Lower lobe of right lung (tissue), 2 donors: ENCODE measurements around the gene FBXL20. TPM values are rescaled to one million over a fixed set of nuclear protein-coding genes. Genes with fewer than 3 reads are reported as not detected.

Source experiments
- ATAC-seq, 2 donors: fragments of 200-7000 bp; cut with Tn5 transposase; one replicate each; pipeline ENCODE4 v1.9.1; 2020 to 2022; ENCODE audit warnings: mild to moderate bottlenecking in 2 of 2, moderate library complexity in 2 of 2
- DNase-seq: peaks from one replicate; pipeline ENCODE4 v3.0.0-alpha.2; 2020
- H3K27ac ChIP-seq: fragments of 200-600 bp; one replicate; pipeline ENCODE4 v1.8.0; 2022
- H3K27me3 ChIP-seq: fragments of 200-600 bp; one replicate; pipeline ENCODE4 v1.8.0; 2022; ENCODE audit warnings: low read depth
- H3K36me3 ChIP-seq: fragments of 200-600 bp; one replicate; pipeline ENCODE4 v1.8.0; 2022; ENCODE audit warnings: mild to moderate bottlenecking
- H3K4me1 ChIP-seq: fragments of 200-600 bp; one replicate; pipeline ENCODE4 v1.8.0; 2022
- H3K4me3 ChIP-seq: fragments of 200-600 bp; one replicate; pipeline ENCODE4 v1.8.0; 2022; ENCODE audit warnings: mild to moderate bottlenecking
- H3K9me3 ChIP-seq: fragments of 200-600 bp; one replicate; pipeline ENCODE4 v1.8.0; 2022
- intact Hi-C: fragments of 100-400 bp; cut with DNase I; formaldehyde crosslinking; loops from one replicate; pipeline ENCODE4 v1.11.0; 2022
- total RNA-seq: library from RNA; stranded (reverse); fragmentation: NEBNext Ultra II Directional; extraction: Animal tissue kit (Norgen Biotek cat#: 25700); gene quantifications from one replicate; pipeline ENCODE4 v1.2.1, GENCODE V29; 2021
- TF ChIP-seq, protein P1 (sequence below): fragments of 200-600 bp; IDR thresholded peaks from one replicate; pipeline ENCODE4 v1.8.0; 2022; ENCODE audit warnings: antibody characterized with exemption, mild to moderate bottlenecking
- donor health status: DM: no; HTN: yes; CAD: no; lungs with severe emphysema.

The FBXL20 gene
- total RNA-seq, 1 donor from 2014 or later, result 25.4 TPM

DNA sequence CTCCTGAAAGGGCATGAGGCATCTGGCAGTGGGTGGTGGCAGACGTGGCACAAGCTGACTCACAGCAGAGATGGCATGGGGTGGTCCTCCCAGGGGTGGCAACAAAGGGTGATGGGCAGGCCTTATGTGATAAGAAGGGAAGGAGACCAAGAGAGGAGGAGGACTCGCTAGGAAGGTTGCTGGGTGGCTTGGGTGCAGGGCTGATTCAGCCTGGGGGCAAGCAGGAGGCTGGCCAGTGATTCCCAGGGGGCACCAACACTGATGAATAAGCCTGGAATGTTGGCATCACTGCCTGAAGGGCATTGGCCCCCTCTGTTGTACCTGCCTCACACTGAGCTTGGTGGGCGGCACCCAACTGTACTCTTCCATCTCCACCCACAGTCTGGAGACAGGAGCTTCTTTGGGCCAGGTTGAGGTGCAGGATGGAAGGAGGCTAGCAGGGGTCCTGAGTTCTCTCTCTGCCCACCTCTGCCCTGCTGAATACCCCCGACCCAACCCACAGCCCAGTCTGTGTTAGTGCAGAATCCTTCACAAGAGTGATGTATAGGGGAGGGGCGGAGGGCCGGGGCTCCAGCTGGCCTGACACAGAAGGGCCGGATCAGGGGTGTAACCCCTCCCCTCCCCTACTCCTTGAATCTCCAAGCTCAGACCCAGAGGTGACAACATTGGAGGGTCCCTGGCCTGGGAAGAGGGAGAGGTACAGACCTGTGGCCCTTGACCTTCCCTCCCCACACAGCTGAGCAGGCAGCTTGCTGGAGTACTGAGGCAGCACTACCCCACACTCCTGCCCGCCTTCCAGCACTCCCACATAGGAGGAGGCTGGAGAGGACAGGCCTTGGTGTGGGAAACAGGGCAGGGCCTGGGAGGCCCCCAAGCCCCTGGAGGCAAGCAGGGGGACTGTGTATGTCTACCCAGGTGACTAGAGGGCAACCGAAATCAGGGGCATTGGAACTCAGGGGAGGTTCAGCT lies 178.3 kb downstream of the FBXL20 start:
- ATAC-seq, result no peak
- no peaks in the 10 kb centered on the region for H3K9me3 ChIP-seq
- H3K4me3 ChIP-seq, result no peak overlapping the region
- H3K4me1 ChIP-seq, result peaks cover 18% of the 10 kb centered on the region
- DNase-seq, result no peak
- no peaks in the 10 kb centered on the region for H3K36me3 ChIP-seq
- peaks cover 60% of the 10 kb centered on the region for H3K27me3 ChIP-seq
- TF ChIP-seq, protein P1, sequence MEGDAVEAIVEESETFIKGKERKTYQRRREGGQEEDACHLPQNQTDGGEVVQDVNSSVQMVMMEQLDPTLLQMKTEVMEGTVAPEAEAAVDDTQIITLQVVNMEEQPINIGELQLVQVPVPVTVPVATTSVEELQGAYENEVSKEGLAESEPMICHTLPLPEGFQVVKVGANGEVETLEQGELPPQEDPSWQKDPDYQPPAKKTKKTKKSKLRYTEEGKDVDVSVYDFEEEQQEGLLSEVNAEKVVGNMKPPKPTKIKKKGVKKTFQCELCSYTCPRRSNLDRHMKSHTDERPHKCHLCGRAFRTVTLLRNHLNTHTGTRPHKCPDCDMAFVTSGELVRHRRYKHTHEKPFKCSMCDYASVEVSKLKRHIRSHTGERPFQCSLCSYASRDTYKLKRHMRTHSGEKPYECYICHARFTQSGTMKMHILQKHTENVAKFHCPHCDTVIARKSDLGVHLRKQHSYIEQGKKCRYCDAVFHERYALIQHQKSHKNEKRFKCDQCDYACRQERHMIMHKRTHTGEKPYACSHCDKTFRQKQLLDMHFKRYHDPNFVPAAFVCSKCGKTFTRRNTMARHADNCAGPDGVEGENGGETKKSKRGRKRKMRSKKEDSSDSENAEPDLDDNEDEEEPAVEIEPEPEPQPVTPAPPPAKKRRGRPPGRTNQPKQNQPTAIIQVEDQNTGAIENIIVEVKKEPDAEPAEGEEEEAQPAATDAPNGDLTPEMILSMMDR, result no peak
- intact Hi-C loops, result no loop called here
- no peak overlapping the region for H3K27ac ChIP-seq

DNA sequence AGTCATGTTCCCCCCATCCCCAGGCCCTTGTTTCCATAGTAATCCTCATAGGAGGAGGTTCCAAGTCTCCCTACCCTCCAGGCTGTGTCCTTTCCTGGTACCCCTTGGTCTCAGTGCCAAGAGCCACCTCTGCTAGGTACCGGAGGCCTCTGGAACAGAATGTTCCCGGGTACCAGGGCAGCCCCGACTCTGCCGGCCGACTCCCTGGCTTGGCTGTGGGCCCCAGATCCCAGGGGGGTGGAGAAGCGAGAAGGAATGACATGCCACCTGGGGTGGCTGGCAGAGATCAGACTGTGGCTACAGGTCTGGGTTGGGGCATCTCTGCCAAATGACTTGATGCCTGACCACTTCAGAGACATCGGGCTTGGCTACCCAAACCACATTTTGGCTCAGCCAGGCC lies 179.3 kb downstream of the FBXL20 start:
- H3K4me1 ChIP-seq, result peaks cover 18% of the 10 kb centered on the region
- TF ChIP-seq, protein P1, result no peak
- H3K4me3 ChIP-seq, result no peak overlapping the region
- no peaks in the 10 kb centered on the region for H3K36me3 ChIP-seq
- H3K27me3 ChIP-seq, result peaks cover 50% of the 10 kb centered on the region
- intact Hi-C loops, result no loop called here
- no peak for ATAC-seq
- DNase-seq, result no peak
- H3K9me3 ChIP-seq, result no peaks in the 10 kb centered on the region
- H3K27ac ChIP-seq, result no peak overlapping the region

DNA sequence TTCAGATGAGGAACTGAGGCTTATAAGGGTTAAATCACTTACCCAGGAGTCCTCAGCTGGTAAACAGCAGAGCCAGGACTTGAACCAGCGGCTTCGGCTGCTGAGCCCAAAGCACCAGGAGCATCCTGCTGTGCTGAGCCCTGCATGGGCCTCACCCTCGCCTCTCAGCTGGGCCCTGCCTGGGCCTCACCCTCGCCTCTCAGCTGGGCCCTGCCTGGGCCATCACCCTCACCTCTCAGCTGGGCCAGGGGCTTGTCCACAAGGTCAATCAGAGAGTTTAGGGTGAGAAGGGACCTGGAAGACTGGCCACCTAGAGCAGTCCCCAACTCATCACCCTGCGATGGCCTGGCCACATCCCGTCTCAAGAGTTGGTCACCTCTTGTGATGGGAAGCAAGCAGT lies 179.9 kb downstream of the FBXL20 start:
- intact Hi-C loops, result no loop called here
- ATAC-seq (no peak), DNase-seq (no peak)
- no peak overlapping the region for H3K27ac ChIP-seq
- H3K4me1 ChIP-seq, result peaks cover 18% of the 10 kb centered on the region
- peaks cover 47% of the 10 kb centered on the region for H3K27me3 ChIP-seq
- no peaks in the 10 kb centered on the region for H3K9me3 ChIP-seq
- TF ChIP-seq, protein P1, result no peak
- no peaks in the 10 kb centered on the region for H3K36me3 ChIP-seq
- H3K4me3 ChIP-seq, result no peak overlapping the region

DNA sequence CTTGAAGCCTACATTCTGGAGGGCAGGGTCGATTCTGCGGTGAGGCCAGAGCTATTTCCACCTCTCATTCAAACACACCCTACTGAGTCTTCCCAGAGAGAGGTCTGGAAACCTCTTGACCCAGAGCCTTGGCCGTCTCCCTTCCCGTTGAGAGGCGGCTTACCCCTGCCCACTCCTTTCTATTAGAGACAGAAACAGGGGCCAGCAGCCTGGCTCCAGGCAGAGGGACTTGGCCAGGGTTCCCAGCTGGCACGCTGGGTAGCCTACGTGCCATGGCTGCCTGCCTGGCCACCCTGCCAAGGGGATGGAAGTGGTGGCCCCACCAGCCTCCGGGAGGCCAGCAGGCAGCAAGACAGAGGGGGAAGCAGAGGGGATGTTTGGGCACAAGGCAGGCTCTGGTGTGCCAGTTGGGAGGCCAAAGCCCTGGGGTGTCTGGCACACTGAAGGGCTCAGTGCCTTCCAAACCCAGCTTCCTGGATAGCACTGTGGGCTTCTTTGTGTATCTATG lies 181.7 kb downstream of the FBXL20 start:
- ATAC-seq, result peak; percentile 18 to 31
- Histone ChIP-seq H3K36me3 (no peaks in the 10 kb centered on the region), H3K4me1 (peaks cover 2% of the 10 kb centered on the region), H3K9me3 (no peaks in the 10 kb centered on the region), H3K4me3 (no peak overlapping the region), H3K27ac (no peak overlapping the region), H3K27me3 (peaks cover 29% of the 10 kb centered on the region)
- intact Hi-C loops, result no loop called here
- TF ChIP-seq, protein P1, result no peak
- DNase-seq, result no peak

DNA sequence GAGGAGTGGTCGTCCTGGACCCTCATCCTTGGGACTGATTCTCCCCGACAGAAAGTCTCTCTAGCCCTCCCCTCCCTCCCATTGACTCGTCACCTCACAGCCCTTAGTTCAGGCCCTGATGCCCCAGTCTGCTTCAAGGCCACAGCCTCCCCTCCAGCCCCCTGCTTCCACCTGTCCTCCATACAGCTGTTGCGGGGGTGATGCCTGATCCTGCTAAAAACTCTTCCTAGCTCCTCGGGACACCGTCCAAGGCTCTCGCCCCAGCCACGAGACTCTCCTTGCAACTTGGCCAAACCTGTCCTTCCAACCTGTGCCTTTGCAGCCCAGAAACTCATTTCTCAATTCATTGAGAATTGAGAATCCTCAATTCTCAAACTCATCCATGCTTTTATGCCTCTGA lies 182.5 kb downstream of the FBXL20 start:
- TF ChIP-seq, protein P1, result no peak
- Histone ChIP-seq H3K4me3 (no peak overlapping the region), H3K27ac (no peak overlapping the region), H3K27me3 (peaks cover 22% of the 10 kb centered on the region), H3K9me3 (no peaks in the 10 kb centered on the region), H3K4me1 (no peaks in the 10 kb centered on the region), H3K36me3 (no peaks in the 10 kb centered on the region)
- no peak for DNase-seq
- intact Hi-C loops, result no loop called here
- no peak for ATAC-seq
